C4-2B (cell line): ENCODE data around the gene IL10RA.

ENCODE experiments used
- H3K27ac ChIP-seq: fragments of 450-650 bp; 2 replicates; pipeline ENCODE4 v1.5.1; 2017
- ZFX ChIP-seq: fragments of 450-650 bp; IDR thresholded peaks from 2 replicates; pipeline ENCODE4 v1.6.1; 2017
- TF ChIP-seq, protein P1 (sequence below): fragments of 450-650 bp; conservative IDR thresholded peaks from 2 replicates; pipeline ENCODE4 v1.5.1; 2017; ENCODE audit warnings: mild to moderate bottlenecking

Gene IL10RA

DNA sequence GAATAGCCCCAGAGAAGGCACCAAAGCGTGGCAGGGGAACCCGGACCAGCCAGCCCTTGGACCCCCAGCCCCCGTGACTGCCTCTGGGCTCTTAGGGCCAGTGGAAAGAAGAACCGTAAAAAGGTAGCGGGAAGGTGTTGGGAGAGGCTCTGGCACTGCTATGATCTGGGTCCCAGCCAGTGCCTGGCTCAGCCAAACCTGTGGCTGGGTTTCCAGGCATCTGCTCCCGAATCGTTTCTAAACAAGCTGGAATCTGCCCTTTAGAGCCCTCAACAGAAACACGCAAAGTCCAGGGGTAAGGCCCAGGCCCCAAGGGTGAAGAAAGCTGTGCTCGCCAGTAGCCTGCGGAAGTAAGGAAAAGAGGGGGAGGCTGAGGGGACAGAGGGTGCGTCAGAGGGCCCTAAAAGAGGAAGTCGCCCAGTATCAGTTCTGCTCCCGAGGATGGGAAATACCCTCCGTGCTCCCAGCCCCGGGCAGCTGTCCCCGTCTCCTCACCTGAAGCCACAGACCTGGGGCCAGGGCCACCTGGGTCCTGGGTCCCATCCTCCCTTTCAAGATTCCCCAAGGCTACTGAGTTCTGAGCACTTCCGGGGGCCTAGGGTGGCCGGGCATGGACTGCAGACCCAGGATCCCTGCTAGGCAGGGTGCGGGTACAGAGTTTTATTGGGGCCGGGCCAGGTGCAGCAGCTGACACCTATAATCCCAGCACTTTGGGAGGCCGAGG lies 24.7 kb downstream of the IL10RA start:
- no peak for TF ChIP-seq ZFX
- no peak overlapping the region for H3K27ac ChIP-seq

GRCh38 chr11:118012083-118012669 lies 26.0 kb downstream of the IL10RA start:
- TF ChIP-seq ZFX, result no peak
- TF ChIP-seq, protein P1, sequence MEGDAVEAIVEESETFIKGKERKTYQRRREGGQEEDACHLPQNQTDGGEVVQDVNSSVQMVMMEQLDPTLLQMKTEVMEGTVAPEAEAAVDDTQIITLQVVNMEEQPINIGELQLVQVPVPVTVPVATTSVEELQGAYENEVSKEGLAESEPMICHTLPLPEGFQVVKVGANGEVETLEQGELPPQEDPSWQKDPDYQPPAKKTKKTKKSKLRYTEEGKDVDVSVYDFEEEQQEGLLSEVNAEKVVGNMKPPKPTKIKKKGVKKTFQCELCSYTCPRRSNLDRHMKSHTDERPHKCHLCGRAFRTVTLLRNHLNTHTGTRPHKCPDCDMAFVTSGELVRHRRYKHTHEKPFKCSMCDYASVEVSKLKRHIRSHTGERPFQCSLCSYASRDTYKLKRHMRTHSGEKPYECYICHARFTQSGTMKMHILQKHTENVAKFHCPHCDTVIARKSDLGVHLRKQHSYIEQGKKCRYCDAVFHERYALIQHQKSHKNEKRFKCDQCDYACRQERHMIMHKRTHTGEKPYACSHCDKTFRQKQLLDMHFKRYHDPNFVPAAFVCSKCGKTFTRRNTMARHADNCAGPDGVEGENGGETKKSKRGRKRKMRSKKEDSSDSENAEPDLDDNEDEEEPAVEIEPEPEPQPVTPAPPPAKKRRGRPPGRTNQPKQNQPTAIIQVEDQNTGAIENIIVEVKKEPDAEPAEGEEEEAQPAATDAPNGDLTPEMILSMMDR, result no peak
- H3K27ac ChIP-seq, result no peak overlapping the region

- H3K27ac ChIP-seq, result no peak overlapping the region
These were observed 27.8 kb downstream of the IL10RA start for GRCh38 chr11:118014022-118014421.

GRCh38 chr11:118015385-118015841 lies 29.2 kb downstream of the IL10RA start:
- no peak overlapping the region for H3K27ac ChIP-seq
- no peak for TF ChIP-seq ZFX
- TF ChIP-seq, protein P1, result no peak

More at GRCh38 chr11:118014022-118014421, 27.8 kb downstream of the IL10RA start:
- TF ChIP-seq, protein P1, result no peak
- TF ChIP-seq ZFX, result no peak

DNA sequence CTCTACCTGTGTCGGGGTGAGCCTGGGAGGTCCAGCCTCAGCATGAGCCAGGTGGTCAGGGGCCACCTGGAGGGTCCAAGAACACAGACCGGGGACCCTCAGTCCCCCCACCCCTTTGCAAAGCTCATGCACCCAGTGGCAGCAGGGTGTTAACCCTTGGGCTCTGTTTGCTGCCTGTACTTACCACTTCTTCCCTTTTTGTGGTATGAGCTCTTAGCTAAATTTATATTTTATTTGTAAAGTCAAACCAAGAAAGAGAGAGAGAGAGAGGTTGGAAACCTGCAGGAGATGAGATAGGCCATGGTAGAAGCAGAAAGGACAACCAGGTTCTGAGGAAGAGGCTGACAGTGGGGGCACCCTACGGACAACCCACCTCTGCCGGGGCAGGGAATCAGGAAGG lies 29.9 kb downstream of the IL10RA start:
- TF ChIP-seq, protein P1, result no peak
- no peak for TF ChIP-seq ZFX
- no peak overlapping the region for H3K27ac ChIP-seq

- no peak overlapping the region for H3K27ac ChIP-seq
- TF ChIP-seq ZFX, result no peak
- TF ChIP-seq, protein P1, result no peak
These were observed 30.9 kb downstream of the IL10RA start for GRCh38 chr11:118017111-118017510.

DNA sequence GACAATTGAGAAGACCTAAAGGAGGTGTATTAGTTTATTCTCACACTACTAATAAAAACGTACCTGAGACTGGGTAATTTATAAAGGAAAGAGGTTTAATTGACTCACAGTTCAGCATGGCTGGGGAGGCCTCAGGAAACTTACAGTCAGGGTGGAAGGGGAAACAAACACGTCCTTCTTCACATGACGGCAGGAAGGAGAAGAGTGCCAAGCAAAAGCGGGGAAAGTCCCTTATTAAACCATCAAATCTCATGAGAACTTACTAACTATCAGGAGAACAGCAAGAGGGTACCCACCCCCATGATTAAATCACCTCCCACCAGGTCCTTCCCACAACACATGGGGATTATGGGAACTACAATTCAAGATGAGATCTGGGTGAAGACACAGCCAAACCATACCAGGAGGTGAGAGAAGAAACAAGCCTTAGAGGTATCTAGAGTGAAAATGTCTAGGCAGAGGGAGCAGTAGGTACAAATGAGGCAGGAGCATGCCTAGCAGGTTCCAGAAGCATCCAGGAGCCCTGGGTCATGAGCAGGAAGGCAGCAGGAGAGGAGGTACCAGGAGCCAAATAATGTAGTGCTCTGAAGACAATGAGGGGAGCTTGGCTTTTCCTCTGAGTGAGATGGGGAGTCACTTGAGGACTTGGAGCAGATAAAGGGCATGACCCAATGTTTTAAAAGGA lies 31.6 kb downstream of the IL10RA start:
- TF ChIP-seq ZFX, result no peak
- TF ChIP-seq, protein P1, result no peak
- no peak overlapping the region for H3K27ac ChIP-seq
